Esophagus (tissue), 2 donors: ENCODE data around the gene ATP6V0B. TPM values are rescaled to one million over a fixed set of nuclear protein-coding genes. Genes with fewer than 3 reads are reported as not detected.
A peak's percentile ranks its signal among the peaks of the same experiment; 100 is the strongest.

Experiments
- H3K27ac ChIP-seq, 2 donors: one replicate each; pipeline ENCODE4 v1.5.1; 2013; ENCODE audit warnings: low read depth in 2 of 2, mild to moderate bottlenecking in 2 of 2, inconsistent platforms in 1 of 2, low read length in 1 of 2, moderate library complexity in 1 of 2
- H3K27me3 ChIP-seq, 2 donors: one replicate each; pipeline ENCODE4 v1.6.1; 2013; ENCODE audit warnings: low read length in 2 of 2, control low read depth in 1 of 2, mild to moderate bottlenecking in 1 of 2; ENCODE audit not compliant: insufficient read depth in 2 of 2, control insufficient read depth in 1 of 2
- H3K36me3 ChIP-seq, 2 donors: one replicate each; pipeline ENCODE4 v1.6.1; 2013; ENCODE audit warnings: low read length in 1 of 2; ENCODE audit not compliant: control insufficient read depth in 2 of 2, insufficient read depth in 2 of 2
- H3K4me1 ChIP-seq, 2 donors: one replicate each; pipeline ENCODE4 v1.6.1; 2013; ENCODE audit warnings: low read length in 1 of 2; ENCODE audit not compliant: control insufficient read depth in 2 of 2, insufficient read depth in 2 of 2
- H3K4me3 ChIP-seq, 2 donors: one replicate each; pipeline ENCODE4 v1.5.1; 2013; ENCODE audit warnings: low read length in 2 of 2, mild to moderate bottlenecking in 2 of 2, low read depth in 1 of 2, moderate library complexity in 1 of 2
- H3K9me3 ChIP-seq, 2 donors: one replicate each; pipeline ENCODE4 v1.6.1; 2013; ENCODE audit warnings: mild to moderate bottlenecking in 2 of 2, low read depth in 1 of 2, low read length in 1 of 2, moderate library complexity in 1 of 2; ENCODE audit not compliant: control insufficient read depth in 2 of 2, insufficient read depth in 1 of 2
- WGBS, 2 donors: extraction: QIAGEN DNeasy Blood & Tissue Kit; methylation state at CpG; one replicate each; pipeline ENCODE4 v1.1.7; 2013; 5-methylcytosine and 5-hydroxymethylcytosine counted together
- polyA plus RNA-seq, 2 donors: library from polyadenylated mRNA; stranded (reverse); fragments of 200-250 nt; gene quantifications; one replicate each; pipeline ENCODE4 v1.2.3, GENCODE V29; 2013
- donor health status: healthy with polysubstance abuse.
- donor health status: Bipolar disorder and iron deficiency.

ATP6V0B gene
- polyA plus RNA-seq, 2 donors: 66.1 to 124 TPM

GRCh38 chr1:43946236-43947060, 28.3 kb upstream of the ATP6V0B start, which contains the start of gene IPO13:
Gene IPO13 (plus strand): TSS chr1:43946950. CDS start chr1:43947601, 651 bp downstream.
- 0 to 1% methylated on average over 68 to 74 of the region's 74 CpGs for WGBS, 2 donors
- Histone ChIP-seq H3K27ac (peak within 1 kb of the TSS; percentile 90 to 95), H3K27me3 (no peaks in the 10 kb centered on the region), H3K36me3 (peaks cover 0 to 9% of the 10 kb centered on the region in 2 donors), H3K9me3 (no peaks in the 10 kb centered on the region), H3K4me3 (peak within 1 kb of the TSS; percentile 80 to 82), H3K4me1 (peaks cover 13 to 17% of the 10 kb centered on the region in 2 donors)

DNA sequence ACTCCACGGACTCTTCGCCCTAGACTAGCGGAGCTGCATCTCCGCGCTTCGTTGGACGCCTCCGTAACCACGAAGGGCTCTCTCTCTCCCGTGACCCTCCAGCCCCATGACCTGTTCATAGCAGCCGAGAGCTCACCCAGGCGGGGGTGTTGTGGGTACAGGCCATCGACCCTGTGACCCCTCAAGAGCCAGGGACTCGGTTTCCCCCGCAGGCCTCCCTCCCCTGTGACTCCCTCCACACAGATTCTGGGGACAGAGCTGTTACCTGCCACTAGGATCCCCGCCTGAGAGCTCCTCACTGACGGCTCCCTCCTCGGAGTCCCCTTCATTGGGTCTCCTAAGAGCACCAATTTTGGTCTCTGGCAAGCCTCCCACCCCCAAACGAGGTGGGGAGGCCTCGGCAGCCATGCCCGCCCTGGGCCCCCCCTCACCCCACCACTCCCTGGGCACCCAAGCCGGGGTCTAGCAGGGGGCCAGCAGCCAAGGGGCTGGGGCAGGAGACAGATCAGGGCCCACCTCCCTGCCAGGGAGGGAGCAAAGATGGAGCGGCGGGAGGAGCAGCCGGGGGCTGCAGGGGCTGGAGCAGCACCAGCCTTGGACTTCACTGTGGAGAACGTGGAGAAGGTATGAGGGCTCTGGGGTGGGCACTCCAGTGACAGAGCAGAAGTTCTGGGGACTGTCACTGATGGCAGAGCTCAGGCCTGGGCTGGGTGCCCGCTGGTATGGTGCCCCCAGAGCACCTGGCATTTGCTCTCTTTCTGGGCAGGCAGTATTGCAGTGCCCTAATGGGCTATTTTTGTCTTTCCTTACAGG, 27.5 kb upstream of the ATP6V0B start:
- H3K27me3 ChIP-seq: no peaks in the 10 kb centered on the region
- 2 to 5% methylated on average over 27 of the region's 27 CpGs for WGBS, 2 donors
- H3K9me3 ChIP-seq: no peaks in the 10 kb centered on the region
- peaks cover 0 to 9% of the 10 kb centered on the region in 2 donors for H3K36me3 ChIP-seq
- H3K4me3 ChIP-seq: peak overlapping the region; percentile 80 to 82
- peak overlapping the region; percentile 90 to 95 for H3K27ac ChIP-seq
- H3K4me1 ChIP-seq: peaks cover 13 to 17% of the 10 kb centered on the region in 2 donors

DNA sequence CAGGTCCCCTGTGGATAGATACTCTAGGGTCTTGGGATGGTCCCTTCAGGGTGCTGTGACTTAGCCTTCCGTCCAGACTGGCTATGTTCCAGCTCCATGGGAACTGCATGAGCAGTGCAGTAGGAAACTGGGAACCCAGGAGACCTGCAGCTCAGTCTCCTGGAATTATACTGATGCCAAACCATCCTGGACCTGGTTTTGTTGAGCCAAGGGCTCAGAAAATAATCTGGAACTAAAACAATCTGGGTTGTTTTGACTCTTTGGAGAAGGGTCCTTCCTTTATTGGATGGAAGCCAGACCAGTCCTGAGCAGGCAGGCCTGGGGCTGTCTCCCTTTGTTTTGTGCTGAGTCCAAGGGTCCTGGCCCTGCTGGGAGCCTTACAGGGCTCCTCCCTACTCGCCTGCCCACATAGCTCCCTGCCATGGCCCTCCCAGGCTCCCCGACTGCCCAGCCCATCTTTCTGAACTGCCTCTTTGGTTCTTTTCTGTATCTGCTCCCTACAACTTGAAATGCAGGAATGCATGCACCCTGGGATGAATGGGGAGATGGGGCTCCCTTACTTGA, 26.8 kb upstream of the ATP6V0B start:
- Histone ChIP-seq H3K9me3 (no peaks in the 10 kb centered on the region), H3K4me1 (peaks cover 13 to 20% of the 10 kb centered on the region in 2 donors), H3K4me3 (peak overlapping the region; percentile 80 to 82), H3K27me3 (no peaks in the 10 kb centered on the region), H3K36me3 (peaks cover 0 to 9% of the 10 kb centered on the region in 2 donors), H3K27ac (no peak overlapping the region)
- WGBS, 2 donors: 22 to 35% methylated on average over 3 of the region's 3 CpGs

DNA sequence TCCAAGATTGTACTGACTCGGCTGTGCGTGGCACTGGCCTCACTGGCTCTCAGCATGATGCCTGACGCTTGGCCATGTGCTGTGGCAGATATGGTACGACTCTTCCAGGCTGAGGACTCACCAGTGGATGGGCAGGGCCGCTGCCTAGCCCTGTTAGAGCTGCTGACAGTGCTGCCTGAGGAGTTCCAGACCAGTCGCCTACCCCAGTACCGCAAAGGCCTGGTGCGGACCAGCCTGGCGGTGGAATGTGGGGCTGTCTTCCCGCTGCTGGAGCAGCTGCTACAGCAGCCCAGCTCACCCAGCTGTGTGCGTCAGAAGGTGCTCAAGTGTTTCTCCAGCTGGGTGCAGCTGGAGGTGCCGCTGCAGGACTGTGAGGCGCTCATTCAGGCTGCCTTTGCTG, 25.1 kb upstream of the ATP6V0B start:
- peaks cover 13 to 21% of the 10 kb centered on the region in 2 donors for H3K4me1 ChIP-seq
- no peaks in the 10 kb centered on the region for H3K27me3 ChIP-seq
- H3K9me3 ChIP-seq: no peaks in the 10 kb centered on the region
- no peak overlapping the region for H3K4me3 ChIP-seq
- H3K36me3 ChIP-seq: peaks cover 0 to 9% of the 10 kb centered on the region in 2 donors
- H3K27ac ChIP-seq: no peak overlapping the region
- WGBS, 2 donors: 89% methylated on average over 13 of the region's 13 CpGs

DNA sequence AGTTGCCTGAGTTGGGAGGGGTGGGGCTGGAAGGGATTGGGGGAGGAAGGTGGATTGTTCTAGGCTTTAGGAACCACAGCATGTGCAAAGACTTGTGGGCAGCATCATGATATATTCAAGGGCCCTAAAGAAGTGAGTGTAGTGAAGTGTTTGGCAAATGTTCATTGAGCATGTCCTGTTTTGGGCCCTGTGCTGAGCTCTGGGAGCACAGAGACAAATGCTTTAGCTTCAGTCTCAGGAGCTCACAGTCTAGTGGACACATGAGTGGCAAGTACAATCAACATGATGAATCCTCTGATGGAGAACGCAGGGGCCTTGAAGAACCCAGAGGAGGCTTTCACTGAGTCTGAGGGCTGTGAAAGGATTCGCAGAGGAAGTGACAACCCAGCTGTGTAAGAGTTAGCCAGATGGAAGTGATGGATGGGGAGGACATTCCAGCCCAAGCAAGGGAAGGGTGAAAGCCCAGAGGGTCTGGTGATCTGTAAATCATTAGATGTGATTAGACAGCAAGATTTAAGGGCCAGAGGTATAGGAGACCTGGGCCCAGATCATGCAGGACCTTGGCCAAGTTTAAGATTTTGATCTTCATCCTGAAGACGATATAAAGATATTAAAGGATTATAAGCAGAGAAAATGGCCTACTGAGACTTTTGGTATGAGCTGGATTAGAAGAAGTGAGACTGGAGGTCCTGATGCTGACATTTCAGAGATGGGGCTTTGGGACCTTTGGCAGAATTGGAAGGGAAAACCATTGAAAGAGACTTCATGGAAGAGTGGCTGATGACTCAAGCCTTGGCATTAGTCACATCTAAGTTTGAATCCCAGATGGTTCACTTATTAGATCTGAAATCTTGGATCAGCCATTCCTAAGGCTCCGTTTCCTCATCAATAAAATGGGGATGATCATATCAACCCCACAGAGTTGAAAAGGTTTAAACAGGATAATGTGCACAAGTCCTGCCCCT, 23.5 kb upstream of the ATP6V0B start:
- no peak overlapping the region for H3K4me3 ChIP-seq
- 88 to 90% methylated on average over 4 of the region's 4 CpGs for WGBS, 2 donors
- peaks cover 0 to 11% of the 10 kb centered on the region in 2 donors for H3K36me3 ChIP-seq
- peaks cover 13 to 21% of the 10 kb centered on the region in 2 donors for H3K4me1 ChIP-seq
- no peaks in the 10 kb centered on the region for H3K9me3 ChIP-seq
- no peak overlapping the region for H3K27ac ChIP-seq
- no peaks in the 10 kb centered on the region for H3K27me3 ChIP-seq

DNA sequence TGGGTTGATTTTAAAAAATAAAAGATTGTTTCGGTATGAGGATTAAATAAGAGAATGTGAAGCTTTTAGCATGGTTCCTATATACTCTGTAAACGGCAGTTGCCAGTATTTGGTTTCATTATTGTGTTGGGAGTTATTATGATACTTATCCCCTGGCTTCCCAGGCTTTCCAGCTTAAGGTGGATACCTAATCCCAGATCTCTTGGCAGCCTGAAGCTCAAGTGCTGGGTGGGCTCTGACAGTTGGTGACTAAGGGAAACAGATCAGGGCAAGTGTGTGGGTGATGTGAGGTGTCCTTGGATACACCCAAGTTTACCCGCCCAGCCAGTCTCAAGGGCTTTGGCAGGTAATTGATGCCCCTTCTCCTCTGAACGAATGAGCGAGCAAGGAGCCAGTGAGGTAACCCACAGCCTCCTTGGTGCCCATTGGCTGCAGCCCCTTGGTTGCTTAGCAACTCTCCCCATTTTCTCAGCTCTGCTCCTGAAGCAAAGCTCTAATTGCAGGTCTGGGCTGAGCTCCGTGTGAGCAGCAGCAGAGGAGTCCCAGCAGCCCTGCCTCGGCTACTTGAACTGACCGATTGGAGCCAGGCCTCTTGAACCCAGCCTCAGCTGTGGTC, 21.9 kb upstream of the ATP6V0B start:
- H3K9me3 ChIP-seq: no peaks in the 10 kb centered on the region
- peaks cover 8 to 15% of the 10 kb centered on the region in 2 donors for H3K4me1 ChIP-seq
- H3K36me3 ChIP-seq: peaks cover 9 to 26% of the 10 kb centered on the region in 2 donors
- H3K27me3 ChIP-seq: no peaks in the 10 kb centered on the region
- no peak overlapping the region for H3K4me3 ChIP-seq
- H3K27ac ChIP-seq: peak overlapping the region in 1 of 2 donors; percentile 71
- 51 to 60% methylated on average over 8 of the region's 8 CpGs for WGBS, 2 donors

GRCh38 chr1:43953361-43953760, 21.4 kb upstream of the ATP6V0B start:
- WGBS, 2 donors: 71 to 82% methylated on average over 3 of the region's 3 CpGs
- H3K4me3 ChIP-seq: no peak overlapping the region
- no peaks in the 10 kb centered on the region for H3K9me3 ChIP-seq
- peak overlapping the region in 1 of 2 donors; percentile 71 for H3K27ac ChIP-seq
- peaks cover 10 to 29% of the 10 kb centered on the region in 2 donors for H3K36me3 ChIP-seq
- H3K27me3 ChIP-seq: no peaks in the 10 kb centered on the region
- H3K4me1 ChIP-seq: peaks cover 4 to 10% of the 10 kb centered on the region in 2 donors

DNA sequence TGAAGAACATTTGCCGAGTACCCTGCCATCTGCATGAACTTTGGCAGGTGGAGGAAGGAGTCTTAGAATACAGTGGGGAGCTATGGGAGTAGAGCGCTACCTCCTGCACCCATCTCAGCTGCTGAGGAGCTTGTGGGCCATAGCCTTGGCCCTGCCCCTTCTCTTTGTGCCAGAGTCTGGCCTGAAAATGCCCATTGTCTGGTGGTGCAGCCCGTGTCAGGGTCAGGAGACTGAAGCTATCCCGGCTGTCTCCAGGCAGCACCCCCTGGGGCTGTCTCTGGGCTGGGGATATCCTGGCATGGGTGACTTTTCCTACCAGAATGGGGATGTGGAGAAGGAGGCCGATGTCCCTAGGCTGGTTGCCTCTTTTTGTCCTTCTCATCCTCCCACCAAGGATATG, 20.7 kb upstream of the ATP6V0B start:
- H3K27me3 ChIP-seq: no peaks in the 10 kb centered on the region
- no peaks in the 10 kb centered on the region for H3K9me3 ChIP-seq
- no peak overlapping the region for H3K4me3 ChIP-seq
- H3K4me1 ChIP-seq: peaks cover 0 to 7% of the 10 kb centered on the region in 2 donors
- no peak overlapping the region for H3K27ac ChIP-seq
- peaks cover 15 to 35% of the 10 kb centered on the region in 2 donors for H3K36me3 ChIP-seq
- 89 to 93% methylated on average over 5 of the region's 5 CpGs for WGBS, 2 donors
